Stimulated activated CD8-positive, alpha-beta memory T cell treated with anti-CD3 and anti-CD28 coated beads, Interleukin-7, amount 100 ng/mL, for 24 hours (primary cell): ENCODE measurements around the gene OCA2.

Experiments used
- DNase-seq: peaks from one replicate; pipeline ENCODE4 v3.0.0-alpha.2; 2020; ENCODE audit warnings: low read depth

The OCA2 gene

GRCh38 chr15:28104326-28104725 lies 5.2 kb upstream of the OCA2 start:
- no peak for DNase-seq

DNA sequence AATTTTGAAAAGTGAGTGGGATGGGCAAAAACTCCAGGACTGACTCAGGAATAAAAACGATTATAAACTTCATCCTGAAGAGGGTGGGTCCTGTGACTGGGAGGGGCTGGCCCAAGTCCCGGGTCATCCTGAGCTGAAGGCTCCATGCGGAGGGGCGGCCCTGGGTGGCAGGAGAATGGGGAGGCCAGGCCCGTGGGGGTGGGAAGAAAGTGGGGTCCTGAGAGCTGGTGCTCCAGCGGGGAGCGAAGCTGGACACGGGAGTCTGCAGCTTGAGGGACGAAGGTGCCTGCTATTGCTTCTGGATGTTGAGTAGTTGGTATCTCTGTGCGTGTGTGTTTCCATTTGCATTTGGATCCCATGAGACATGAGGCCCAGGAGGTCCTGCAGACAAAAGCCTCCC lies 4.7 kb upstream of the OCA2 start:
- no peak for DNase-seq

GRCh38 chr15:28101983-28102441 lies 2.9 kb upstream of the OCA2 start:
- no peak for DNase-seq

- DNase-seq = no peak
These were observed 2.1 kb upstream of the OCA2 start for GRCh38 chr15:28101201-28101600.

DNA sequence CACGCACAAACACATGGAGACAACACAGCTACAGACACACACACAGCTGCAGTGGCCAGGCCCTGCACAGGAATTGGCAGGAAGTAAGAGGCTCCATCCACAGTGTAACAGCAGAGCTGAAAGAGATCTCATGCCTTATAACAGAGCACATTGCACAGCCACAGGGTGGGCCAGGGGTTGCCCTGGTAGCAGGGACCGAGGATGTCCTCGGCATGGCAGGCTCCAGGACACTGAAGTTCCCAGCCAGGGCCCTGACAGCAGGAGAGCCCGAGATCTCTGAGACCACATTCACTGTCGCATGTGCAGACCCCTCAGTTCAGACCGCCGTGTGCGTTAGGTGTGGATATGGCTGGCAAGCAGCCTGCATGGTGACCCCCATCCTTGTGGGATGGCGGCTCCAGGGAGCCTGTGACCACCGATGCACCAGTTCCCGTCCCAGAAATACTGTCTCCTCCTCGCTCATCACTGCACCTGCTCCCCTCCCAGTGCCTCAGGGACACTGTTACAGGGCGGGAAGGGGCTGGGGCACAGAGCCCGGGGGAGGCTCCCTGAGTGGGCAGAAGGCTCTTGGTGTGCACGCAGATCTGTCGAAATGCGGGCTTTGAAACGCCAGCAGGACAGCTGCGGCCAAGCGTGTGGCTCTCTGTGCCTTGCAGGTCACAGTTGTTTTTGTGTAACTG lies 1.5 kb upstream of the OCA2 start:
- no peak for DNase-seq

- no peak for DNase-seq
These were observed 533 bp upstream of the OCA2 start for GRCh38 chr15:28099555-28100140.

DNA sequence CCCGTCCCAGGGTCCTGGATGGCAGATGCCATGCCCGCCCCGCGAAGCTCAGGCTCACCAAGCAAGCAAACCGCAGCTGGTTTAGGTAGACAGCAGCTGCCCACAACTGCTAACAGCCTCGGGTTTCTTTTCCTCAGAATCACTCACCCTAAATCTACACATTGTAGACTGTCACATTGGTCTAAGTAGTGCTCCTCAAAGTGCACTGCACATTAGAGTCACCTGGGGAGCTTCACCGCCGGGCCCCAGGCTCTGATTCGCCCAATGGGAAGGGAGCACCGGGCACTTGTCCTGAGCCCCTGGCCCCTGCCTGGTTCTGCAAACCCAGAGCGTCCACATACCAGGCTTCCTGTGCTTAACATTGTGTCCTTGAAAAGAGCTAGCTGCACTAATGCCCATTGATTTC lies 752 bp downstream of the OCA2 start:
- no peak for DNase-seq

- no peak for DNase-seq
These were observed 1.3 kb downstream of the OCA2 start for GRCh38 chr15:28097656-28098359.

GRCh38 chr15:28096670-28097431 lies 2.3 kb downstream of the OCA2 start:
- DNase-seq = no peak

GRCh38 chr15:28096411-28096669 lies 2.8 kb downstream of the OCA2 start:
- no peak for DNase-seq

DNA sequence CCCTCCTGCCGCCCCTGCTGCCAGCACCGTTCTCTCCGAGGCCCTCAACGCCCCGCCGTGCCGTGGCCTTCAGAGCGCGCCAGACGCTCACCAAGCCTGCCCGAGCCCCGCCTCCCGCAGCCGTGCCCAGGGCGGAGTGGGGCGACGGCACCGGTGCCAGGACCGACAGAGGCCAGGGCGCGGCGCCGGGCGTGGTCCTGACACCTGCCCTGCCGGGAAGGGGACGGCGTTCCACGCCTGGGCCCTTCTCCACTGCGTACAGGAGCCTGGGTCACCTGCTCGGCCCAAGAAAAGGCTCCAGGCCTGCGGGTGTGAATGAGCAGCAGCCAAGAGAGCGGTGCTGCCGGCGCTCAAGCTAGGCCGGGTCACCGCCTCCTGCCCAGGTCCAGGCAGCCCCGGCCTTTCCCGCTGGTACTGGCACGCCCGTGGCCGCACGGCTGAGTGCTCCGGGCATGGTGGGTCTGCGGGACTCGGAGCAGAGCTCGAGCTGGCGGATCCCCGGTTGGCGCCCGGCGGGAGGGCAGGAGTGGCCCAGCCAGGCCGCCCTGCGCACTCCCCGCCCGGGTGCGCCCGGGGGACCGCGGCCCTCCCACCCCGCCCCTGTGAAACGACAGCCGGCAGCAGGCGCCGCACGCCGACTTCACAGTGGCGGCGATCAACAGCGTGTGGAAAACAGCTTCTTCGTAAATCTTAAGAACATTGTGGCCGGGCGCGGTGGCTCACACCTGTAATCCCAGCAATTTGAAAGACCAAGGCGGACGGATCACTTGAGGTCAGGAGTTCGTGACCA lies 4.2 kb downstream of the OCA2 start:
- DNase-seq = no peak

DNA sequence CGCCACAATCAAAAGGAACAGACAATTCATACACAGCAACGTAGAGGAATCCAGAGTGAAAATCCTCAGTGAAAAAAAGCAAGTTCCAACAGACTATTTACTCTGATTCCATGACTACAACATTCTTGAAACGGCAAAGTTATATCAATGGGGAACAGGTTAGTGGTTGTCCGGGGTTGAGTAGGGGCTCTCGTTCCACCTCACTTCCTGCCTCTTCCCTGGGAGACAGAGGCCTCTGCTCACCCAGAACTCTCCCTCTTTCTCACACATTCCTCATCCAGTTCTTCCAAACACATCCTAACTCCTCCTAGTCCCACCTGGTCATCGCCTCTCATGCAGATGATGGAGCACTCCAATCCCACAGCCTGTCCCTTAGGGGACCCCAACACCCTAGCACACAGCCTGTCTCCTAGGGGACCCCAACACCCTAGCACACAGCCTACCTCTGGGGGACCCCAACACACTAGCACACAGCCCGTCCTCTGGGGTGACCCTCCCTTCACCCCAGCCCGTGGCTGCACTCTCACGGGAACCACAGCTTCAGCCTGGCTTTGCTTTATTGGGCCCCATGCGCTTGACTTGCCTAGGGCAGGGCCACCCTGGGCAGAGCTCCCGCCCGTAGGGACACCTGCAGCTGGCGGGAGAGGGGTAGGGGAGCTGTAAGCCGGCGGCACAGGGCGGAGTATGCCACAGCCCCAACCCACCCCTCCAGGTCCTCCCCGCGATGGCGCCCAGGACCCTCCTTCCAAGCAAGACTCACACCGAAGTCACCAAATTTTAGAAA lies 5.2 kb downstream of the OCA2 start:
- no peak for DNase-seq

GRCh38 chr15:28091313-28091712 lies 7.8 kb downstream of the OCA2 start:
- DNase-seq = no peak

- no peak for DNase-seq
These were observed 12.9 kb downstream of the OCA2 start for GRCh38 chr15:28086175-28086703.

- DNase-seq = no peak
These were observed 13.5 kb downstream of the OCA2 start for GRCh38 chr15:28085489-28086174.

DNA sequence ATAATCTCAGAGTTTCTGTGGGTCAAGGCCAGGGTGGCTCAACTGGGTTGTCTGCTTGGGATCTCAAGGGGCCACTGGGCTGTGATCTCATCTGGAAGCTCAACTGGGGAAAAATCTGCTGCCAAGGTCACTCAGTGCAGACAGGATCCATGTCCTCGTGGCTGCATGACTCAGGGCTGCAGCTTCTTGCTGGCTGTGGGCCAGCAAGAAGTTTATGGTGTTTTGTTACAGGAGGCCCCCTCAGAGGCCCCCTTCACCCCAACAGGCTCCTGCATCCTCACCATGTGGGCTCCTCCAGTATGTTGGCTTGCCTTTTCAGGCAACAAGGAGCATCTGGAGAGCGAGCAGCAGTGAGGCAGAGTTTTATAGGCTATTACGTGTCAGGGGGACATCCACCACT lies 14.6 kb downstream of the OCA2 start:
- DNase-seq = no peak

DNA sequence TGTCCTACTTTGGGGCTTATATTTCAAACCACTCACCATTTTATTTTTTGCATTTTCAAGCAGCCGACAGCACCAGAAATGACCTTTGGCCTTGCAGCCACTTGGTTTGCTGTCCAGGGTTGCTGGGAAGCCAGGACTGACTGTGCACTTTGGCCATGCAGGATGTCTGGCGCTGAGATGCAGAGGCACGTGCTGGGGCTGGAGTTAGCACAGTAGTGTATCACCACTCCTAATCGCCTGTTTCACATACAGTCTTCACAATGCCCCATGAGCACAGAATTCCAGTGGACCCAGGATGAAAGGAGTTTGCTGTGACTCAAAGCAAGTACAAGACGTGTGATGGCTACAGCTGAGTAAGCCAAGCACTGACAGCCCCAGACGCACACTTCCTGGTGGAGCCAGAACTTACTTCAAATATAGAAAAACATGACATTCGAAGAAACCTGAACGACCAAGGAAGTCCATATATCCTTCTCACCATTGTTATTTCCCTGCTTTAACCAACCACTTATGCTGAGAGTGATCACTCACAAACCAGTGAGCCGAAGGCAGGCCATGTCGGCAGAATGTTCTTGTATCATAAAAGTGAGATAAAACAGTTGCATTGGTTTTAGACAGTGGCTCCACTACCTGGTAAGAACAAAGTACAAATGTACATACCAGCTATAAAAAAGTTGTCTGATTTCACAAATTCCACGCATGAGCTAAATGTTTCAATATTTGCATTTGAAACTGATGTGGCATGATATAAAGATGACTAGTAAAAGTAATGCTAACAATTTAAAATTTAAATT lies 16.0 kb downstream of the OCA2 start:
- DNase-seq = no peak

DNA sequence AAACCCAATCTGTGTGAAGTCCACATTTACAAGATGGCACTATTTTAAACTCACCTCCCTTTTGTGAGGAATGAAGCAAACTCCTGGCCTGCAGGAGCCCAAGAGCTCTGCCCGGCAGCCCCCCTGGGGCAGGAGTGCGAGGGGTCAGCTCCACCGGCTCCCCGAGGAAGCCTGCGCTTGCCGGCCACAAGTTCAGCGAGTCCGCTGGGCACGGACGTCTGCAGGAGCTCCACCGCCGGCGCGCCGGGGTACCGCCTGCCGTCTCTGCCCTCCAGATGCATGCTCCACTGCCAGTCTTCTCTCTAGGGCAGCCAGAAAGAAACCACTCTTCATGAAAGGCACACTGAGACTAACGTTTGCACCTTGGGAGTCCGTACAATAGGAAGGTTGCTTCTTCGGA lies 17.5 kb downstream of the OCA2 start:
- no peak for DNase-seq

GRCh38 chr15:28080386-28080785 lies 18.7 kb downstream of the OCA2 start:
- DNase-seq = no peak
